Measurements from ENCODE around the gene CCSER1. TPM values are rescaled to one million over a fixed set of nuclear protein-coding genes. Genes with fewer than 3 reads are reported as not detected.

CCSER1 gene
- total RNA-seq, 2 experiments from 2014 or later = not detected

- no peak for TF ChIP-seq CTCF (IDR thresholded peaks at IDR 0.05)
- H3K27ac Mint-ChIP-seq = no peak overlapping the region
- DNase-seq (no peak), ATAC-seq (no peak)
- H3K4me3 Mint-ChIP-seq = no peak overlapping the region
- peaks cover 2% of the 10 kb centered on the region for H3K9me3 Mint-ChIP-seq
- ChIA-PET CTCF (no interaction called here), POLR2A (no interaction called here)
- no peaks in the 10 kb centered on the region for H3K36me3 Mint-ChIP-seq (ENCODE audit: low read depth)
- intact Hi-C loops (cut with micrococcal nuclease) = no loop called here
- H3K4me1 Mint-ChIP-seq (ENCODE audit: low read depth) = no peaks in the 10 kb centered on the region
- H3K27me3 Mint-ChIP-seq = no peaks in the 10 kb centered on the region
Measured at GRCh38 chr4:91032725-91033445, 905.7 kb downstream of the CCSER1 start.

GRCh38 chr4:91035276-91035675, 908.1 kb downstream of the CCSER1 start:
- CTCF ChIA-PET = no interaction called here
- Mint-ChIP-seq H3K27me3 (no peaks in the 10 kb centered on the region), H3K36me3 (ENCODE audit: low read depth) (no peaks in the 10 kb centered on the region), H3K9me3 (peaks cover 2% of the 10 kb centered on the region), H3K4me1 (ENCODE audit: low read depth) (no peaks in the 10 kb centered on the region), H3K27ac (no peak overlapping the region), H3K4me3 (no peak overlapping the region)
- no peak for DNase-seq
- POLR2A ChIA-PET = no interaction called here
- intact Hi-C loops (cut with micrococcal nuclease) = no loop called here
- ATAC-seq = no peak
- no peak for TF ChIP-seq CTCF (IDR thresholded peaks at IDR 0.05)

GRCh38 chr4:91037951-91038350, 910.8 kb downstream of the CCSER1 start:
- Mint-ChIP-seq H3K36me3 (ENCODE audit: low read depth) (no peaks in the 10 kb centered on the region), H3K4me3 (no peak overlapping the region), H3K27ac (no peak overlapping the region), H3K4me1 (ENCODE audit: low read depth) (no peaks in the 10 kb centered on the region), H3K9me3 (peaks cover 2% of the 10 kb centered on the region), H3K27me3 (no peaks in the 10 kb centered on the region)
- POLR2A ChIA-PET = no interaction called here
- TF ChIP-seq CTCF (IDR thresholded peaks at IDR 0.05) = no peak
- ATAC-seq (no peak), DNase-seq (no peak)
- intact Hi-C loops (cut with micrococcal nuclease) = no loop called here
- CTCF ChIA-PET = no interaction called here

GRCh38 chr4:91057871-91058270, 930.7 kb downstream of the CCSER1 start:
- CTCF ChIA-PET = no interaction called here
- Mint-ChIP-seq H3K36me3 (ENCODE audit: low read depth) (no peaks in the 10 kb centered on the region), H3K27ac (no peak overlapping the region), H3K4me3 (no peak overlapping the region), H3K9me3 (peaks cover 2% of the 10 kb centered on the region), H3K27me3 (no peaks in the 10 kb centered on the region), H3K4me1 (ENCODE audit: low read depth) (no peaks in the 10 kb centered on the region)
- intact Hi-C loops (cut with micrococcal nuclease) = no loop called here
- POLR2A ChIA-PET = no interaction called here
- ATAC-seq (no peak), DNase-seq (no peak)
- no peak for TF ChIP-seq CTCF (IDR thresholded peaks at IDR 0.05)

GRCh38 chr4:91058345-91058744, 931.2 kb downstream of the CCSER1 start:
- Mint-ChIP-seq H3K27me3 (no peaks in the 10 kb centered on the region), H3K9me3 (peaks cover 2% of the 10 kb centered on the region), H3K36me3 (ENCODE audit: low read depth) (no peaks in the 10 kb centered on the region), H3K4me3 (no peak overlapping the region), H3K27ac (no peak overlapping the region), H3K4me1 (ENCODE audit: low read depth) (no peaks in the 10 kb centered on the region)
- DNase-seq = no peak
- TF ChIP-seq CTCF (IDR thresholded peaks at IDR 0.05) = no peak
- CTCF ChIA-PET = no interaction called here
- no peak for ATAC-seq
- POLR2A ChIA-PET = no interaction called here
- intact Hi-C loops (cut with micrococcal nuclease) = no loop called here

All from activated CD8-positive, alpha-beta T cell treated with anti-CD3 and anti-CD28 coated beads for 36 hours (primary cell).